GM18517 (cell line): ENCODE results near the gene IQCN.

ENCODE experiments used
- ATAC-seq: cut with Tn5 transposase; IDR thresholded peaks from one replicate; pipeline ENCODE4 v1.9.1; 2021; ENCODE audit warnings: mild to moderate bottlenecking, moderate library complexity; ENCODE audit not compliant: unreplicated experiment

IQCN gene

DNA sequence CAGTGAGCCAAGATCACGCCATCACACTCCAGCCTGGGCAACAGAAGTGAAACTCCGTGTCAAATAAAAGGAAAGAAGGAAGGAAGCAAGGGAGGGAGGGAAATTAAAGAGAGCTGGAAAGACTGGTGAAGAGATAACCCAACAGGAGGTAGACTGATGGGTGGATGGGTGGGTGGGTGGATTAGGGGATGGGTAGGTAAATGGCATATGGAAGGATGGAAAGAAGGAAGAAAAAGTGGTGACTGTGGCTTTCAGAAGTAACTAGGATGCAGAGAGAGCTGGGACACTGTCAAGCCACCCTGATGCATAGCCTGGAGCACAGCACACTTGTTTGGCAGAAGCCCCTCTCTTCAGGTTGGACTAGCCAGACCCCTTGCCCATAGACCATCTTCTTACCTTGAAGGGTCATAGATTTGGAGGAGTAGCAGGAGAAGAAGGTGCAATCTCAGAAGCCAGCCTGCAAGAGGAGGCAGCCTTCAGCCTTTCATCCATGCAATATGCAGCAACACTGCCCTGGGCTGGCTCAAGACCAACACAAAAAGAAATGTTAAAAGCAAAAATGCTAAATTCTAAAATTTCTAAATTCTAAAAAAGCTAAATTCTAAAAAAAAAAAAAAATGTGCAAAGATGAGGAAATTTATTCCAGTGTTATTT, 5.1 kb downstream of the IQCN start:
- ATAC-seq: no peak

DNA sequence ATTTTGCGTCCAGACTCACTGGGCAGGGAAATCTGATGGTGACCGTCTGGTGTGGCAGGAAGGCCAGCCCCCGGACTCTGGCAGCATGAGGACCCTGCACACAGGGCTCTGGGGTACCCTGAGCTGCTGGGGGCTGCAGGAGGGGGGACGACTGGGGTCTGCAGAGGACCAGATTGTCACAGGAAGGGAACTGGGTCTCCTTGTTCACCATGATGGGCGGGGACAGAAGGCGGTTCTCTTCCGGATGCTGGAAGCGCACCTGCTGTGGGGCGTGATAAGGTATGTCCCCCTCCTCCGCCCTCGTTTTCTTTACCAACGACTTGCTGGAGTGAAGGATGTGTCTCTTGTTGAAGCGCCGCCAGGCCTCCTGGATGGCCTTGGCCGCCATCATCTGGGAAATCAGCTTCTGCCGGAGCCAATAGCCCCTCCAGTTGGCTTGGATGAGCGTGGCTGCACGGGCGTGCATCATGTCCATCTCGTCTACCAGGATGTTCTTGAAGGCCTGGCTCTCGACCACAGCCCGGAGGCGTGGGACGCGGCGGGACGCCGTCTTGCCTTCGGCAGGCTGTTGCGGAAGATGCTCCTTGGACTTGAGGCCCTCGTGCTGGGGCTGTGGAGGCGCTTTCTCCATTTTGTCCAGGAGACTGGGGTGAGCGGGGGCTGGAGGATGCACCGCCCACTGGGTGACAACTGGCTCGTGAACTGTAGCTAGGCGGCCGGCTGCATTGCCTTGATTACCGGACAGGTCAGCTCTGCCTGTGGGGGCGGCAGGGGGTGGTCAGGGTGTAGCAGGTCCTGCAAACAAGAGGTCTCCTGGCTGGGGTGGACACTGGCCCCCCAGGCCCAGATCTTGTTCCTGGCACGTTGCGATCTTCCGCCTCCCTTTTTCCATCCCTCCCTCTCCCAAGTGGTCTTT, 7.2 kb downstream of the IQCN start:
- ATAC-seq: no peak

DNA sequence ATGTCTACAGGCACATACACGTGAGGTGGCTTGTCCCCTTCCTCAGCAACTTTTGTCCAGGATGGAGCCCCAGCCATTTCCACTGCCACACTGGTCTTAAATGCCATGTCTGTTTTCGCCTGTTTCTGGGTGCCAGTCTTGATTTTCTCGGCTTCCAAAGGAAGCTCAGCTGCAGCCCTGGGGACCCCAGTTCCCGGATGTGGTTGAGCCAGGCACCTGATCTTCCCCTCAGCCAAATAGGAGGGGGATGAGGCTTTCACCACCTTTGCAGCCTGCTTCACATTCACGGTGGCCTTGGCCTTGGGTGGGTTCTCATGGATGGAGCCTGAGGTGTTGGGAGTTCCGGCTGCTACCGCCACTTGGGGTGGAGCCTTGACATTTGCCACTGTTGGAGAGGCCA, 8.7 kb downstream of the IQCN start:
- ATAC-seq: no peak

DNA sequence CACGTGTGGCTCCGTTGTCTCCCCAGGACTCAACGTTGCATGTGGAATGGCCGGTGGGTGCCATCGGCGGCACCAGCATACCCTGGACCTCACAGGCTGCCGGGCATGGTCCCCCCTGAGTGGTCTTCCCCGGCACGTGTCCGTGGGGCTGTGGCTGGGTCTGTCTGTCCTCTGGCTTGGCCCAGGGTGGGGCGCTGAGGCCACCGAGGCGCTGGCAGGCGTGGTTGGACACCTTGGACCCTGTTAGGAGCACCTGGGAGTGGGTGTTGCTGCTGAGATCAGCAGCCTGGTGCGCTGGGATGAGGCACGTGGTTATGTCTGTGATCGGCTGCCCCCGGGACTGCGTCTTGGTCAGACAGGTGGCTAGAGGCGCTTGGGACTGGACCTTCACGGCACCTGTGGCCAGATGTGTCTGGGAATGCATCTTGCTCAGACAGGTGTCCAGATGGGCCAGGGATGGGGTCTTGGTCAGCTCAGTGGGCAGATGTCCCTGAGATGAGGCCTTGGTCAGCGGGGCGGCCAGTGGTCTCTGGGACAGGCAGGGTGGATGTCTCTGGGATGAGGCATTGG, 9.2 kb downstream of the IQCN start:
- no peak for ATAC-seq

DNA sequence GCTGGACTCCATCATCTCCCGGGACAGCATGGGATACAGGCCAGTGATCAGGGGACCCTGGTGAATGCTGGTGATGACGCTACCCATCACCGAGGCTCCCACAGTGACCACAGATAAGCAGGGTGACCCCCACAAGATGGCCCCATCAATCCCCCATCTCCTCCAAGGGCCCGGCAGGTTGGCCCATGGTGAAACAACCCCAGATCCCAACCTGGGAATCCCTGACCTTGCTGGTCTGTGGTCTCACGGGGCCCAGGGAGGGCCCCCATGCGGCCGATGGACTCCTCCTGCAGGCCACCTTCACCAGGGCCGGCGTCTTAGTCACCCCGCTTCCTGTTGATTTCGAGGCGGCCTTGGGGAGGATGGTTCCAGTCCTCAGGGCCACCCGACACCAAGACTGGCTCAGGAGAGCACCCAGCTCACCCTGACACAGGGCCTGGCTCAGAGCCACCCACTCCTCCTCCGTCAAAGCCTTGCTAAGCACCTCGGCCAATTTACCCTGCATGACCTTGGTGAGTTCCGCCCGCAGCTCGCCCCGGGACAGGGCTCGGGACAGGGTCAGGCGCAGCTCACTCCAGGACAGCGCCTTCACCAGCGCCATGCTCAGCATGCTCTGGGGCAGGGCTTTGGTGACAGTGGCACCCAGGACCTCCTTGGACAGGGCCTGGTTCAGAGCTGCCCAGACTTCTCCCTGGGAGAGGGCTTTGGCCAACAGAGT, 10.0 kb downstream of the IQCN start:
- ATAC-seq: no peak

DNA sequence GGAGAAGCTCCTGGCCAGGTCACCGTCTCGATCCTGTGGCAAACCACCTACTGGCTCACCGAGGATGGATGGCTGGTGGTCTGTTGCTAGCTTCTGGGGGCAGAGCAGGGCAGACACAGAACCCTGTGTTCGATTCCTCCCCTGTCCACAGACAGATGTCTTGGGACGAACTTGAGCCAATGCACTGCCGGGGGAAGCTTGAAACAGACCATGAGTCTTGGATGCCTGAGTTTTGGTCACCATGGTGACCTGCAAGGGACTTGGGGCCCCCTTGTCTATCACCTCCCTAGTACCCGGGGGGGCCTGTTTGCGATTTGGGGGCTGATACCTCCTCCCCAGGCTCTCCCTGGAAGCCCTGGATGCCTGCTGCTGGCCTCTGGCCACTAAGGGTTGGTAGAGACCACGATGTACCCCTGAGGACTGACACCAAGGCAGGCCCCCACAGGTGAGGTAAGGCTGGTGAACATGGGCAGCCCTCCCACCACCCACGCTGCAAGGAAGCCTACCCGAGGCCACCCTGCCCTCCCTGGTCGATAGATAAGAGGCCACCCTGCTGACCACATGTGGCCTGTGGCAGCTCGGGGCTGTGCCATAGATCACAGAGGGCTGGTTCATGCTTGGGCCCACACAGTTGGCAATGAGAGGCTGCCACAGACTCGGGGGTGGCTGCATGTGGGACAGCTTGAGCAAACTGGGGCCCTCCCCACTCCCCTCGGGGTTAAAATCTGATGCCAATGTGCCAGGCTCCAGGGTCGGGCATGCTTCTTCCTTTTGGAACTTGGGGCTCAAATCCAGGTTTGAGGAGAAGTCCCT, 10.7 kb downstream of the IQCN start:
- no peak for ATAC-seq

DNA sequence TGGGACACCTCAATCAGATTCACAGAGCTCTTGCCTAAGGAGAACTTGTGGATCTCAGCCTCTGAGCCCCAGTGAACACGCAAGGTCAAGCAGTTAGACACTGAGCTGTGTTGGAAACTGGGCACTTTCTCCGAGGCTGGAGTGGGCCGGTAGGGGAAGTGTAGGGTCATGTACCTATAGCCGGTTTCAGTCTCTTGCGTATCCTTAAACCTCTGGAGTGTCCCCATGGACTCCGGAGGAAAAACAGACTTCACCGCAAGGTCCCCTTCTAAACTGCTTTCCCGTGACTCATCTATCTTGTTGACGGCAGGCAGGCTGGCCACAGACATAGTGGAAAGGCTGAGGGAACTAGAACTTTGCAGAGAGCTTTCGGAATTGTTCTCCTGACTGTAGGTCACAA, 11.3 kb downstream of the IQCN start:
- no peak for ATAC-seq

DNA sequence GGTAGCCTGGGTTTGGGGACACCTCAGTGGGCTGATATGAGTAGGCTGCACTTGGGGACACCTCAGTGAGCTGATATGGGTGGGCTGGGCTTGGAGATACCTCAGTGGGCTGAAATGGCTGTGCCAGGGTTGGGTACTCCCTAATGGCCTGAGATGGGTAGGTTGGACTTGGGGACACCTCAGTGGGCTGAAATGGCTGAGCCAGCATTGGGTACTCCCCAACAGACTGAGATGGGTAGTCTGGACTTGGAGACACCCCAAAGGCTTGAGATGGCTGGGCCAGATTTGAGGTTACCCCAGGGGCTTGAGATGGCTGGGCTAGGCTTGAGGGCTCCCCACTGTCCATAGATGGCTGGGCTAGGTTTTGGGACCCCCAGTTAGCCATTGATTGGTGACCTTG, 12.1 kb downstream of the IQCN start:
- ATAC-seq: no peak

DNA sequence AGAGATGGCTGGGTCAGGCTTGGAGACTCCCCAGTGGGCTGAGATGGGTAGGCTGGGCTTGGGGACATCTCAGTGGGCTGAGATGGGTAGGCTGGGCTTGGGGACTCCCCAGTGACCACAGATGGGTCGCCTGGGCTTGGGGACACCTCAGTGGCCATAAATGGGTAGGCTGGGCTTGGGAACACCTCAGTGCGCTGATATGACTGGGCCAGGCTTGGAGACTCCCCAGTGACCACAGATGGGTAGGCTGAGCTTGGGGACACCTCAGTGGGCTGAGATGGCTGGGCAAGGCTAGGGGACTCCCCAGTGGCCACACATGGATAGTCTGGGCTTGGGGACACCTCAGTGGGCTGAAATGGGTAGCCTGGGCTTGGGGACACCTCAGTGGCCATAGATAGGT, 12.8 kb downstream of the IQCN start:
- ATAC-seq: no peak

DNA sequence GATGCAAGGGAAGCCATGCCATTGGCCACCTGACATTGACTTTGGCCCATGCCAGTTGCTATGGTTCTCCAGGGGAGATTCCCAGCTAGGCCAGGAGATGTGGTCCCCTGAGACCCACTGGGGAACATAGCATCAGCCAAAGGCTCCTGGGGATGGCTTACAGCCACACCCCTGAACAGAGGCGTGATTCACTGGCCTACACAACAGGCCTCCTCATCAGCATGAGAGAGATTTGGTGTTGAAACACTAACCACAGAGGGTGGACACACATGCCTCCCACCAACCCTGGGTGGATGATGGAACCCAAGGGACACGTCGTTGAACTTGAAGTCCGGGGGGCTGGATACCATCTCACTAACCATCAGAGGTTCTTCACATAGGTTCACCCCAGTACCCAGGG, 14.4 kb downstream of the IQCN start:
- ATAC-seq: no peak

DNA sequence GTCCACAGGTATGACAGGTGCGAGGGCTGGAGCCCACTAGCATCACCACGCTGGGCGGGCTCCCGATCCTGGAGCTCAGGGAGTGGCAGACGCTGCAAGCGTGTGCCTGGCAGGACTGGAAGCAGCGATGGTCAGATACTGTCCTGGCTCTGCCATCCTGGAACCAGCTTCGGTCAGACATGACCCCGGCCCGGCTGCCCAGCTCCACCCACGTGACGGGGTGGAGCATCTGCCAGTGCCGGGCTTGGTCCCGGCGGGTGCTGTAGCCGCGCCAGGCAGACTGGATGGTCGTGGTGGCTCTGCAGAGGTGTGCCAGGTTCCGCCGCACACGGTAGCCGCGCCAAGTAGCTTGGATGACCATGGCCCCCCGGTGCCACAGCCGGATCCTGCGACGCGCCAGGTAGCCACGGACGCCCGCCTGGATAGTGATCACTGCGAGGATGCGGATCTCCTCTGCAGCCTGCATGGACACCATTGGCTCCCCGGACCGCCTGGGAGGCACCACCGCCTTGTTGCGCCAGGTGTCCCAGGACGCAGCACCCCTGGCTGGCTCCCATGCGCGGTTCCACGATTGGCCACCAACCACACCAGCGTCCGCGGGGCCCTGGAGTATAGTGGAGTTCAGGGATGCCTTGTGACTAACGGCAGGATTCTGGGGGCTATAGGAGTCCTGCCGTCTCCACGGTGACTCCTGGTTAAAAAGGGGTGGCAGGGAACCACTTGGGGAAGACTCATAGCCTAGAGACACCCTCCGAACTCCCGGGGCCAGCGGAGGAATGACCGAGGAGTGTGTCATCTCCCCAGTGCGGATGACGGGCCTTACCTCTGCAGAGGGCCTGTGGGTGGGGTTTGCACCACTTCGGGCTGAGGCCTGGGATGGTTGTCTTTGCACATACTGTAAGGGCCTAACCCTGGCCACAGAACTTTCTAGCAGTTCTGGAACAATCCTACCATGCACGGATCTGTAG, 16.5 kb downstream of the IQCN start:
- no peak for ATAC-seq

DNA sequence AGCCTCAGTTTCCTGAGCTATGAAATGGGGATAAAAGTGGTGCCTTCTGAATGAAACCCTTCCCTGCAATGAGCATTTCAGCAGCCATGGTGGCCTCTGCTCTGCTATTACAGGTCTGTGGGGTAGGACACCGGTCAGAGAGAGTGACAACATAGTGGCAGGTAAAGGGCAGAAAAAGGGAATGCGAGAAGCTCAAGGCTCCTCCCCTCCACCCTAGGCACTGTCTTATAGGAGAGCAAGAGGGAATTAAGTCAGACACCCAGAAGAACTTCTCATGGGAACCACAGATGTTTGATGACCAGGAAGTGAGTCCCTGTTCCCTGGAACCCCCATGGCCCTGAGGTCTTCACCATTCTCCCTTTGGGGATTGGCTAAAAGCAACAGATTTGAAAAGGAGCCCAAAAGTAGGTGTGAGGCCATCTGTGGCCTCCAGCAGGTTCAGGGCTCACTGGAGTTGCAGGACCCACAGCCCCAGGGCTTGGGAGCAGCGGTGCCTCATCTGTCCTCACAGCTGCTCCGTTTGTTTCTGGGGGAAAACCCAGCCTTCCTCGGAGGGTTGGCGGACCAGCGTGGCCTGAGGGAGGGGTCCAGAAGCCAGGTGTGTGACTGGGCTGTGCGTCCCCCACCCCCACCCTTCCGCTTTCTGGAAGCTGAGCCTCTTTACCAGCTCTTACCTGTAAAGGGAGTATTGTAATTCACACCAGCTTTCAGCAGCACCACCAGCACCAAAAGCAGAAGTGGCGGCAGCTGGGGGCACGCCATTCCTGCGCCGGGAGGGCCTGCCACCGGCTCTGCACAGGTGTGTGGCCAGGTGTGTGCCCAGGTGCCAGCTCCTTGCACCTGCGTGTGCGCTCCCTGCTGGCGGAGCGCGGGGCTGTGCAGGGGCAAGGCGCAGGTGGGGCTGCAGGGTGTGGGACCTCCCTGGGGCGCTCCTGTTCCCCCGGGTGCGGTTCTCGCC, 19.4 kb downstream of the IQCN start:
- ATAC-seq: no peak

DNA sequence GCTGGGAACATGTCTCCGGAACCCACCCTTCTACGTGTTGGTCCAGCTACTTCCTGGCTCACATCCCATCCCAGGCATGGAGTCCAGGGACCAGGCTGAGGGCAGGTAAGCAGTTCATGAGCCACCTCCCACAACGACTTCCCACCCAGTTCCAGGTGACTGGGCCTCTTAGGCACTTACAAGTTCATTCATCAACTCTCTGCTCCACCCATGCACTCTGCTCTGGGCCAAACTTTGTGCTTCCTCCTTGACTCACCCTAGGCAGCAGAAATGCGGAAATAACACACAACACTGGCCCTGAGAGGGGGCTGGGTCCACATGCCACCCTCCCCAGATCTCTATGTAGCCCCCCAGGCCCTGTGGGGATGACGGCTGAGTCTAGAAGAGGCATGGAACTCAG, 20.5 kb downstream of the IQCN start:
- no peak for ATAC-seq

DNA sequence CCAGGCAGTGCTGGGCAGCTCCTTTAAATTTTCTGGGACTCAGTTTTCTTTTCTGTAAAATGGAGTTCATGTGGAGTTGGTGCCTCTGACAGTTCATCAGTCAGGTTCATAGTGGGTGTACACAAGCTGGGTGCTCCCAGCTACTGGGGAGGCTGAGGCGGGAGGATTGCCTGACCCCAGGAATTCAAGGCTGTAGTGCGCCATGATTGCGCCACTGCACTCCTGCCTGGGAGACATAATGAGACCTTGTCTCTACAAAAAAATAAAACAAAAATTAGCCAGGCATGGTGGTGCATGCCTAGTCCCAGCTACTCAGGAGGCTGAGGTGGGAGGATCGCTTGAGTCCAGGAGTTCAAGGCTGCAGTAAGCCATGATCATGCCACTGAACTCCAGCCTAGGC, 21.1 kb downstream of the IQCN start:
- no peak for ATAC-seq

DNA sequence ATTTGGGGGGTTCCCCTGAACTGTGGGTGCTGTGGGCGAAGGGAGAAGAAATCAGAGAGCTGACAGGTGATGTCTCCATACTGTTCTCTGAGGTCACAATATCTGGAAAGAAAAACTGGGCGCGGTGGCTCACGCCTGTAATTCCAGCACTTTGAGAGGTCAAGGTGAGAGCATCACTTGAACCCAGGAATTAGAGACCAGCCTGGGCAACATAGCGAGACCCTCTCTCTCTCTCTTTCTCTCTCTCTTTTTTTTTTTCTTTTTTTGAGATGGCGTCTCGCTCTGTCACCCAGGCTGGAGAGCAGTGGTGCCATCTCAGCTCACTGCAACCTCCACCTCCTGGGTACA, 21.9 kb downstream of the IQCN start:
- no peak for ATAC-seq

DNA sequence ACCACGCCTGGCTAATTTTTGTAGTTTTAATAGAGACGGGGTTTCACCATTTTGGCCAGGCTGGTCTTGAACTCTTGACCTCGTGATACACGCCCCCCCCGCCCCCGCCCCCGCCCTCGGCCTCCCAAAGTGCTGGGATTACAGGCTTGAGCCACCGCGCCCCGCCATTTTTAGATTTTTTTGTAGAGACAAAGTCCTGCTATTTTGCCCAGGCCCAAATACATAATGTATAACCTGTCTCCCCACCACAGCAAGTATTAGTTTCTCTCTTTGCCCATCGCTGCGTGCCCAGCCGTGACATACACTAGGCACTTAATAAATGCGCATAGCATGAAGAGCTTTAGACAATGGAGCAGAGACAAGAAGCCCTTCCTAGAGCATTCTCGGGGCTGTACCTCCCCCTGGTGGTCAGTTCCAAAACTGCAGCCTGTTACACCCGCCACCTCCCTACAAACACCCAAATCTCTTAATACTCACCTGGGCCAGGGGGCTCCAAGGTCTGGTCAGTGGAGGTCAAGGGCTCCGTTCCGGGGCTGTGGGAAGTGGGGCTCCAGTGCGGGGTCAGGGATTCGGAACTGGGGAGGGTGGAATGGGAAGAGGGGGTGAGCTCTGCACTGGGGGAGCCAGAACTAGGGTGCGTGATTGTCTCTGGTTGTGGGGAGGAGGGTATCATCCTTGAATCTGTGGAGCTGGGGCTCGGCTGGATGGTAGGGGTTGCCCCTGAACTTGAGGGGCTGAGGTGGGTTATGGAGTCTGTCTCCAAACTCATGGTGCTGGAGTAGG, 22.5 kb downstream of the IQCN start:
- ATAC-seq: no peak

DNA sequence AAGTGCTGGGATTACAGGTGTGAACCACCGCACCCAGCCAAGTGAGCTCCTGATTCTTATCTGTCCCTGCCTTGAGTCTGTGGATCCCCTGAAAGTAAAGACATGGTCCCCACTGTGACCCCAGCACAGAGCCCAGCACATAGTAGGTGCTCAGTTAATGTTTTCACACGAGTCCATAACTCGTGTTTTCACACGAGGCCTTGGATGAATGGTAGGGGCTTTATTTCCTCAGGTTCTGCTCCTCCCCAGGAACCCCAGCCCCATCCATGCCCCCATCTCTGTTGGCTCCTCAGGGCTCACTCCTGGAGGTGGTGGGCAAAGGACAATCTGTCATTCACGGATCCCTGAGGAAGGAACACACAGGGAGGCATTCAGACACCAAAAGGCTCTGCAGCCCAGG, 24.4 kb downstream of the IQCN start:
- ATAC-seq: no peak

DNA sequence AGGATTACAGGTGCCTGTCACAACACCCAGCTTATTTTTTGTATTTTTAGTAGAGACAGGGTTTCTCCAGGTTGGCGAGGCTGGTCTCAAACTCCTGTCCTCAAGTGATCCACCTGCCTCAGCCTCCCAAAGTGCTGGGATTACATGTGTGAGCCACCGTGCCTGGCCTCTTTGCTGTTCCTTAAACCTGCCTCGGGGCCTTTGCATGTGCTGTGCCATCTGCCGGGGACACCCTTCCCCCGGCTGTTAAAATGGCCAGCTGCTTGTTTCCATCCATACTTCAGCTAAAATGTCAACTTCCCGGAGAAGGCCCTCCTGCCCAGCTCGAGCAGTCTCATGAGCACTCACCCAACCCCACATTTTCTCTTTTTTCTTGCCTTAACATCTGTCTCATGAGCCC, 29.0 kb downstream of the IQCN start:
- no peak for ATAC-seq
